Astrocyte of the cerebellum (primary cell): ENCODE measurements around the gene ARHGEF9.
A peak's percentile ranks its signal among the peaks of the same experiment; 100 is the strongest.

Experiments
- DNase-seq: peaks from one replicate; pipeline ENCODE4 v3.0.0-alpha.2; 2011; ENCODE audit warnings: low read depth
- H3K4me3 ChIP-seq: 2 replicates; pipeline ENCODE4 v1.5.1; 2011; ENCODE audit warnings: mild to moderate bottlenecking, low read depth, low read length, moderate library complexity
- in situ Hi-C: cut with HindIII; loops from 2 replicates; pipeline ENCODE4 v1.10.0; 2017; ENCODE audit warnings: low sequenced_read_pairs
- TF ChIP-seq, protein P1 (sequence below): IDR thresholded peaks from 2 replicates; pipeline ENCODE4 v1.5.1; 2012; ENCODE audit warnings: low read length, low read depth, moderate library complexity, mild to moderate bottlenecking; ENCODE audit errors: missing control alignments

Gene ARHGEF9

GRCh38 chrX:63758011-63758410 is 27.0 kb downstream of the ARHGEF9 start:
- no peak overlapping the region for H3K4me3 ChIP-seq
- TF ChIP-seq, protein P1, sequence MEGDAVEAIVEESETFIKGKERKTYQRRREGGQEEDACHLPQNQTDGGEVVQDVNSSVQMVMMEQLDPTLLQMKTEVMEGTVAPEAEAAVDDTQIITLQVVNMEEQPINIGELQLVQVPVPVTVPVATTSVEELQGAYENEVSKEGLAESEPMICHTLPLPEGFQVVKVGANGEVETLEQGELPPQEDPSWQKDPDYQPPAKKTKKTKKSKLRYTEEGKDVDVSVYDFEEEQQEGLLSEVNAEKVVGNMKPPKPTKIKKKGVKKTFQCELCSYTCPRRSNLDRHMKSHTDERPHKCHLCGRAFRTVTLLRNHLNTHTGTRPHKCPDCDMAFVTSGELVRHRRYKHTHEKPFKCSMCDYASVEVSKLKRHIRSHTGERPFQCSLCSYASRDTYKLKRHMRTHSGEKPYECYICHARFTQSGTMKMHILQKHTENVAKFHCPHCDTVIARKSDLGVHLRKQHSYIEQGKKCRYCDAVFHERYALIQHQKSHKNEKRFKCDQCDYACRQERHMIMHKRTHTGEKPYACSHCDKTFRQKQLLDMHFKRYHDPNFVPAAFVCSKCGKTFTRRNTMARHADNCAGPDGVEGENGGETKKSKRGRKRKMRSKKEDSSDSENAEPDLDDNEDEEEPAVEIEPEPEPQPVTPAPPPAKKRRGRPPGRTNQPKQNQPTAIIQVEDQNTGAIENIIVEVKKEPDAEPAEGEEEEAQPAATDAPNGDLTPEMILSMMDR = no peak
- in situ Hi-C loops = no loop called here
- DNase-seq = no peak

DNA sequence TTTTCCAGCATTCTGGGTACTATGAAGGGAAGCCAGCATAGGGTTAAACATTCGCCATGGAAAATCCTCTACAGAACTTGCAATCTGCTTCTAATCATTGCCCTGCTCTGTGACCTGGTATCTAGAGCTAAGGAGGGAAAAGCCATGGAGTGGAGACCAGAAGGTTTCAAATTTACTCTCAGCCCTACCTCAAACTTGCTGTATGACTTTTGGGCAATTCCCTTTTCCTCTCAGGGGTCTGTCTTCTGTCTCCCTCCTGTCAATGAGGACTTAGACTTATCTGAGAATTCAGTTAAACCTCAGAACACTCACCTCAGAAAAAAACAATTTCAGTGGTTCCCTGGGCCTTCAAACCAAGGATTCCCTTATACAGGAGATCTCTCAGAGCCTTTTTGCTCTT is 29.1 kb downstream of the ARHGEF9 start:
- H3K4me3 ChIP-seq = no peak overlapping the region
- DNase-seq = no peak
- in situ Hi-C loops = no loop called here
- TF ChIP-seq, protein P1 = no peak

- in situ Hi-C loops = no loop called here
- TF ChIP-seq, protein P1 = no peak
- peak; percentile 82 for DNase-seq
- peak overlapping the region; percentile 60 for H3K4me3 ChIP-seq
Observed at GRCh38 chrX:63754860-63755579, 30.0 kb downstream of the ARHGEF9 start.

DNA sequence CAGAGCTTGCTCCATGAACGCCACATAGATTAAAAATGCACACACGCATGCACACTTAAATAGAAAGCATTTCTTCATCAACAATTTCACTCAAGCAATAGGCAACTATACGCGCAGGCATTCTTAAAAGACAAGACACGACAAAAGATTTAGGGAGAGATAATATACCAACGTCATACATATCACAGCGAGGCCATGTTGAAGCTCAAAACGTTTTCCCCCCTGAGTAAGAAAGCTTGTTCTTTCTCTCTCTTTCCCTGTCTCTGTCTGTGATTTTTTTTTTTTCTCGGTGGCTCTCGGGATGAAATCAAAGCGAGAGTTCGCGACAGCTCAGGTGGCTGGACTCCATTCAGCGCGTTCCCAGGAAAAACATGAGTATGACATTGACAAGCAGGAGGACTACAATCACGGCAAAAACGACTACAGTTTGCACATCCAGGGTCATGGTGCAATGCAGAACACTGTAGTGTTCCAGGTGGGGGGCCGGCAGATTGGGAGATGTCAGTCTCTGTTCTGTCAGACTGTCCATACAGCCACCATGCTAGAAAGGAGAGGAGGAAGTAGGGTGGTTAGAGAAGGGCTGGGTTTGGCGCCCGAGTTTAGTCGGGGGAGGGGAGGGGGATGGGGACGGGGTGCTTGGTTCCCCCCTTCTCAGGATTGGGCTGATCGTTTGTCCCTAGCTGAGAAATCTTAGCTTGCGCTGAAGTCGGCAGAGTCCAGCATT is 30.7 kb downstream of the ARHGEF9 start:
- DNase-seq = no peak
- H3K4me3 ChIP-seq = peak overlapping the region; percentile 60
- in situ Hi-C loops = no loop called here
- TF ChIP-seq, protein P1 = no peak

- in situ Hi-C loops = no loop called here
- TF ChIP-seq, protein P1 = no peak
- no peak overlapping the region for H3K4me3 ChIP-seq
- DNase-seq = no peak
Observed at GRCh38 chrX:63751481-63751880, 33.5 kb downstream of the ARHGEF9 start.

DNA sequence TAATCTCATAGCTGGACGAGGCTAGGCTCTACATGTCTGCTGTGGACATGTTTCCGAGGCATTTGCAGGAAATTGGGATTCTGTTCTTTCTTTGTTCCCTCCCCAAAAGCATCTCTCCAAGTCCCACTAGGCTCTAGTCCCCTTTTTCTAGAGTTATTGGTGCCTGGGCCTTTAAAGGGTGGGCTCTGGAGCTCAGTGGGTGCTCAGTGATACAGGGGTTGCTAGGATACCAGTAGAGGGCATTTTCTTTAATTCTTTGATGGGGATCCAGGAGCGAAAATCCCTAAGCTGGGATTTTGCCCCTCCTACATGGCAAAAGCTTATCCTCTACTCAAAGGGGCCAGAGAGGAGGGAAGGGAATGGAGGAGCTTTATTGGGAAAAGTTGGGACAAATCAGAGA is 34.2 kb downstream of the ARHGEF9 start:
- TF ChIP-seq, protein P1 = no peak
- no peak overlapping the region for H3K4me3 ChIP-seq
- DNase-seq = no peak
- in situ Hi-C loops = no loop called here
